SU-DHL-6 (cell line): ENCODE data around the gene TYRO3.

ENCODE experiments used
- H2AFZ ChIP-seq: fragments of 200-600 bp; sonication (generic); 2 replicates; pipeline ENCODE4 v1.6.1; 2014; ENCODE audit warnings: low read depth, mild to moderate bottlenecking, moderate library complexity, mixed read lengths, antibody characterized with exemption, low read length; ENCODE audit not compliant: severe bottlenecking
- H3F3A ChIP-seq: fragments of 200-600 bp; shearing (Covaris generic); 2 replicates; pipeline ENCODE4 v1.6.0; 2016; ENCODE audit warnings: antibody characterized with exemption, mild to moderate bottlenecking; ENCODE audit not compliant: insufficient read depth
- H3K27ac ChIP-seq: fragments of 200-600 bp; sonication (generic); 2 replicates; pipeline ENCODE4 v1.5.1; 2016; ENCODE audit warnings: low read depth, mild to moderate bottlenecking, low read length, moderate library complexity, mixed read lengths
- H3K27me3 ChIP-seq: fragments of 200-600 bp; sonication (generic), shearing (Covaris generic); 2 replicates; pipeline ENCODE4 v1.6.0; 2014; ENCODE audit warnings: mild to moderate bottlenecking, low read length
- H3K36me3 ChIP-seq: fragments of 200-600 bp; sonication (generic); 2 replicates; pipeline ENCODE4 v1.6.1; 2014; ENCODE audit warnings: mild to moderate bottlenecking, low read length, mixed read lengths
- H3K4me2 ChIP-seq: fragments of 300-600, 200-600 bp; shearing (Covaris generic), sonication (generic); 2 replicates; pipeline ENCODE4 v1.6.0; 2014; ENCODE audit warnings: low read length, low read depth, mild to moderate bottlenecking; ENCODE audit not compliant: poor library complexity, severe bottlenecking
- H3K4me3 ChIP-seq: fragments of 200-600 bp; sonication (generic); 2 replicates; pipeline ENCODE4 v1.5.1; 2014; ENCODE audit warnings: antibody characterized with exemption, low read length, mild to moderate bottlenecking, mixed read lengths; ENCODE audit not compliant: insufficient read depth, poor library complexity, severe bottlenecking
- H3K79me2 ChIP-seq: fragments of 200-600 bp; sonication (generic); 2 replicates; pipeline ENCODE4 v1.6.1; 2014; ENCODE audit warnings: mild to moderate bottlenecking, low read length, moderate library complexity; ENCODE audit not compliant: insufficient read depth
- H3K9ac ChIP-seq: fragments of 200-600 bp; sonication (generic); 2 replicates; pipeline ENCODE4 v1.7.0; 2014; ENCODE audit warnings: mild to moderate bottlenecking, low read length
- H3K9me2 ChIP-seq: fragments of 200-600 bp; sonication (generic); replicated peaks from 2 replicates; pipeline ENCODE4 v1.6.1; 2014; ENCODE audit warnings: low read length; ENCODE audit not compliant: insufficient read depth
- H3K9me3 ChIP-seq: fragments of 200-600 bp; sonication (generic); 2 replicates; pipeline ENCODE4 v1.6.1; 2014; ENCODE audit warnings: low read length, mixed read lengths; ENCODE audit not compliant: insufficient read depth
- H4K20me1 ChIP-seq: fragments of 200-600 bp; sonication (generic); 2 replicates; pipeline ENCODE4 v1.6.1; 2014; ENCODE audit warnings: low read depth, mild to moderate bottlenecking, antibody characterized with exemption, low read length, moderate library complexity, mixed read lengths
- CTCF ChIP-seq: fragments of 200-600 bp; sonication (generic); IDR thresholded peaks from one replicate; pipeline ENCODE4 v1.5.1; 2017; ENCODE audit warnings: antibody characterized with exemption, mild to moderate bottlenecking, low read length, moderate library complexity; ENCODE audit not compliant: insufficient read depth, poor library complexity, severe bottlenecking
- EZH2phosphoT487 ChIP-seq: fragments of 200-600 bp; sonication (generic), shearing (Covaris generic); conservative IDR thresholded peaks from 2 replicates; pipeline ENCODE4 v1.6.1; 2018; ENCODE audit warnings: mild to moderate bottlenecking, antibody characterized with exemption, low read length, moderate library complexity, mixed read lengths

Gene TYRO3

GRCh38 chr15:41536866-41537265 lies 22.1 kb upstream of the TYRO3 start:
- Histone ChIP-seq H3K9ac (no peak overlapping the region), H3F3A (no peaks in the 10 kb centered on the region), H4K20me1 (no peaks in the 10 kb centered on the region), H3K9me3 (no peaks in the 10 kb centered on the region), H3K4me2 (no peak overlapping the region), H2AFZ (no peak overlapping the region), H3K4me3 (no peak overlapping the region), H3K36me3 (0 out of 2 replicates have a peak, but pooled peaks cover 4% of the 10 kb centered on the region), H3K79me2 (no peaks in the 10 kb centered on the region), H3K27me3 (no peaks in the 10 kb centered on the region), H3K27ac (no peak overlapping the region), H3K9me2 (no peaks in the 10 kb centered on the region)
- TF ChIP-seq EZH2phosphoT487 = no peak
- no peak for TF ChIP-seq CTCF

DNA sequence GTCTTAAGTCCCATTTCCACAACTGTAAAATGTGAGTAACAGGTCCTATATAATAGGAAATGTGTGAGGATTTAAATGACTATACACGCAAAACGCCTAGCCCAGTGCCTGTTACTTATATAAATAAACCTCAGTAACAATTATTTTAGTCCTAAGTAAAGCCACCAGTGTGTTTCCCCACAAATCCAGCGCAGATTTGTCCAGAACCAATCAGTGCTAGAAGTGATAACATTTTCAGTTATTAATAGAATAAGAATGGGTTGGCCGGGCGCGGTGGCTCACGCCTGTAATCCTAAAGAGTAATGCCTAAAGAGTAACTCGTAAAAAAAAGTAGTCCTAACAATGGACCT lies 15.5 kb upstream of the TYRO3 start:
- Histone ChIP-seq H3F3A (no peaks in the 10 kb centered on the region), H3K27ac (no peak overlapping the region), H3K36me3 (no peaks in the 10 kb centered on the region), H3K27me3 (no peaks in the 10 kb centered on the region), H4K20me1 (no peaks in the 10 kb centered on the region), H3K79me2 (peaks cover 11% of the 10 kb centered on the region; the same call in 1 of the 2 replicates), H3K9ac (peak overlapping the region; percentile 76), H3K9me2 (no peaks in the 10 kb centered on the region), H3K4me2 (peak overlapping the region; percentile 90), H2AFZ (peak overlapping the region; percentile 88), H3K4me3 (peak overlapping the region; percentile 81), H3K9me3 (no peaks in the 10 kb centered on the region)
- TF ChIP-seq EZH2phosphoT487 (no peak), CTCF (no peak)

- Histone ChIP-seq H3K79me2 (peaks cover 11% of the 10 kb centered on the region; the same call in 1 of the 2 replicates), H3K36me3 (no peaks in the 10 kb centered on the region), H3K9me3 (no peaks in the 10 kb centered on the region), H3K9me2 (no peaks in the 10 kb centered on the region), H3K27ac (no peak overlapping the region), H3K4me3 (peak overlapping the region; percentile 81), H2AFZ (peak overlapping the region; percentile 88), H4K20me1 (no peaks in the 10 kb centered on the region), H3F3A (no peaks in the 10 kb centered on the region), H3K4me2 (peak overlapping the region; percentile 90), H3K27me3 (no peaks in the 10 kb centered on the region), H3K9ac (peak overlapping the region; percentile 76)
- TF ChIP-seq CTCF (no peak), EZH2phosphoT487 (no peak)
These were observed 14.4 kb upstream of the TYRO3 start for GRCh38 chr15:41544650-41545015.

GRCh38 chr15:41545218-41545617 lies 13.8 kb upstream of the TYRO3 start:
- H3K79me2 ChIP-seq = peaks cover 11% of the 10 kb centered on the region; the same call in 1 of the 2 replicates
- H2AFZ ChIP-seq = no peak overlapping the region
- no peak for TF ChIP-seq CTCF
- TF ChIP-seq EZH2phosphoT487 = no peak
- H3K27ac ChIP-seq = no peak overlapping the region
- H3F3A ChIP-seq = no peaks in the 10 kb centered on the region
- no peak overlapping the region for H3K9ac ChIP-seq
- H3K4me3 ChIP-seq = no peak overlapping the region
- H3K27me3 ChIP-seq = no peaks in the 10 kb centered on the region
- no peaks in the 10 kb centered on the region for H3K36me3 ChIP-seq
- H3K9me2 ChIP-seq = no peaks in the 10 kb centered on the region
- no peaks in the 10 kb centered on the region for H3K9me3 ChIP-seq
- H4K20me1 ChIP-seq = no peaks in the 10 kb centered on the region
- H3K4me2 ChIP-seq = no peak overlapping the region
